Measurements from ENCODE around the gene IGLL5.

DNA sequence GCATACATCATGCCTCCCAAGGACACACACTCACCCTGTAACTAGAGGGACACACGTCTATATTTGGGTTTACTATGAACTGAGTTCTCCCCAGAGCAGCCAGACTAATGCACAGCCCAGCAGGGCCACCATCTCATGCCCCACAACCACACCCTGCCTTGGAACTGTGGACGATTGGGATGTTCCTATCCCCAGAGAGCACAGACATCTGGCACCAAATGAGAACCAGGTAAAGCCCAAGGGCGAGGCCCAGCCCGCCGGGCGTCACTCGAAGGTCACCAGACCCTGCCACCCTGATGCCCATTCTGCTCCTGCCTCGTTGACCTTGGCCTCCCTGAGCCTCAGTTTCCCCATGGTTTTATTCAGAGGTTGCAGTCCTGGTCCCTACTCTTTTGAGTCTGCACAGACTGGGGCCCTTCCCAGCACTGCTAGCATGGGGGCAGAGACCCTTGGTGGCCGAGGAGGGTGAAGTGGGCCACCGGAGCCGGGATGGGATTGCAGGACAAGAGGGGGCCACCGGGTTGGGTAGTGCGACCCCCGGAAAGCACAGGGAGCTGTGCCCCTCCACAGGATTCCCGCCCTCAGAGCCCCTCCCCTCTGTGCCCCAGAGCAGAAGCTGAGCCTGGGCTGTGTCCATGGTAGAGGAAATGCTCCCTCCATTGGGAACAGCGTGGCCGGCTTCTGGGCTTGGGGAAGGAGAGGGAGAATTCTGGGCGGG lies 56.8 kb downstream of the IGLL5 start:
- TF ChIP-seq GABPA (IDR thresholded peaks at IDR 0.05; ENCODE audit: low read depth) = no peak
- TF ChIP-seq, protein P1, sequence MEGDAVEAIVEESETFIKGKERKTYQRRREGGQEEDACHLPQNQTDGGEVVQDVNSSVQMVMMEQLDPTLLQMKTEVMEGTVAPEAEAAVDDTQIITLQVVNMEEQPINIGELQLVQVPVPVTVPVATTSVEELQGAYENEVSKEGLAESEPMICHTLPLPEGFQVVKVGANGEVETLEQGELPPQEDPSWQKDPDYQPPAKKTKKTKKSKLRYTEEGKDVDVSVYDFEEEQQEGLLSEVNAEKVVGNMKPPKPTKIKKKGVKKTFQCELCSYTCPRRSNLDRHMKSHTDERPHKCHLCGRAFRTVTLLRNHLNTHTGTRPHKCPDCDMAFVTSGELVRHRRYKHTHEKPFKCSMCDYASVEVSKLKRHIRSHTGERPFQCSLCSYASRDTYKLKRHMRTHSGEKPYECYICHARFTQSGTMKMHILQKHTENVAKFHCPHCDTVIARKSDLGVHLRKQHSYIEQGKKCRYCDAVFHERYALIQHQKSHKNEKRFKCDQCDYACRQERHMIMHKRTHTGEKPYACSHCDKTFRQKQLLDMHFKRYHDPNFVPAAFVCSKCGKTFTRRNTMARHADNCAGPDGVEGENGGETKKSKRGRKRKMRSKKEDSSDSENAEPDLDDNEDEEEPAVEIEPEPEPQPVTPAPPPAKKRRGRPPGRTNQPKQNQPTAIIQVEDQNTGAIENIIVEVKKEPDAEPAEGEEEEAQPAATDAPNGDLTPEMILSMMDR (IDR thresholded peaks at IDR 0.05) = no peak

Data from SK-N-SH (cell line).